ENCODE measurements around the gene SAMD10.

The SAMD10 gene

GRCh38 chr20:63929071-63929470 is 50.4 kb downstream of the SAMD10 start:
- no peak for TF ChIP-seq ZFX (IDR thresholded peaks at IDR 0.05)
- TF ChIP-seq CTCF (conservative IDR thresholded peaks at IDR 0.05) = no peak
- H3K27ac ChIP-seq = no peak overlapping the region

GRCh38 chr20:63926298-63926697 is 53.1 kb downstream of the SAMD10 start:
- TF ChIP-seq CTCF (conservative IDR thresholded peaks at IDR 0.05) = no peak
- TF ChIP-seq ZFX (IDR thresholded peaks at IDR 0.05) = no peak
- H3K27ac ChIP-seq = no peak overlapping the region

GRCh38 chr20:63924241-63924640 is 55.2 kb downstream of the SAMD10 start:
- no peak for TF ChIP-seq CTCF (conservative IDR thresholded peaks at IDR 0.05)
- no peak for TF ChIP-seq ZFX (IDR thresholded peaks at IDR 0.05)
- H3K27ac ChIP-seq = no peak overlapping the region
